ENCODE measurements around the gene ACOT8.
"Not testable (repeated sequence)": the region's sequence is repeated elsewhere in the genome, so short reads cannot be mapped to it uniquely, and the experiment has no call there.

Gene ACOT8

GRCh38 chr20:45888681-45889080, 31.5 kb upstream of the ACOT8 start:
- peaks cover 31% of the 10 kb centered on the region for H4K20me1 ChIP-seq
- H3K4me2 ChIP-seq = peak overlapping the region; percentile 100; the same call in 1 of the 2 replicates
- H3K27me3 ChIP-seq = no peaks in the 10 kb centered on the region
- no peak overlapping the region for H3K4me3 ChIP-seq
- H3K36me3 ChIP-seq = peaks cover 57% of the 10 kb centered on the region
- no peak overlapping the region for H3K27ac ChIP-seq
- H3K9me3 ChIP-seq = no peaks in the 10 kb centered on the region
- no peak for TF ChIP-seq Cebpa-rat (IDR thresholded peaks at IDR 0.05)
- peaks cover 51% of the 10 kb centered on the region for H3K4me1 ChIP-seq
- H3K9ac ChIP-seq = no peak overlapping the region; the same call in 1 of the 2 replicates

GRCh38 chr20:45887346-45887715, 30.1 kb upstream of the ACOT8 start, which contains the start of gene SPATA25:
SPATA25 (minus strand) TSS chr20:45887622; CDS start chr20:45887590, 32 bp downstream.
- Histone ChIP-seq H3K27me3 (no peaks in the 10 kb centered on the region), H3K27ac (no peak within 1 kb of the TSS), H4K20me1 (peaks cover 45% of the 10 kb centered on the region), H3K4me1 (peaks cover 47% of the 10 kb centered on the region), H3K9ac (no peak within 1 kb of the TSS), H3K4me2 (peak within 1 kb of the TSS; percentile 100; the same call in 1 of the 2 replicates), H3K9me3 (no peaks in the 10 kb centered on the region), H3K36me3 (peaks cover 59% of the 10 kb centered on the region), H3K4me3 (no peak within 1 kb of the TSS)
- TF ChIP-seq Cebpa-rat (IDR thresholded peaks at IDR 0.05) = no peak

- Histone ChIP-seq H3K9me3 (no peaks in the 10 kb centered on the region), H3K4me1 (peaks cover 47% of the 10 kb centered on the region), H3K36me3 (peaks cover 61% of the 10 kb centered on the region), H3K4me3 (no peak overlapping the region), H3K27ac (no peak overlapping the region), H4K20me1 (peaks cover 42% of the 10 kb centered on the region), H3K27me3 (no peaks in the 10 kb centered on the region), H3K9ac (no peak overlapping the region), H3K4me2 (no peak overlapping the region)
- TF ChIP-seq Cebpa-rat (IDR thresholded peaks at IDR 0.05) = no peak
Observed at GRCh38 chr20:45886590-45887345, 29.6 kb upstream of the ACOT8 start.

DNA sequence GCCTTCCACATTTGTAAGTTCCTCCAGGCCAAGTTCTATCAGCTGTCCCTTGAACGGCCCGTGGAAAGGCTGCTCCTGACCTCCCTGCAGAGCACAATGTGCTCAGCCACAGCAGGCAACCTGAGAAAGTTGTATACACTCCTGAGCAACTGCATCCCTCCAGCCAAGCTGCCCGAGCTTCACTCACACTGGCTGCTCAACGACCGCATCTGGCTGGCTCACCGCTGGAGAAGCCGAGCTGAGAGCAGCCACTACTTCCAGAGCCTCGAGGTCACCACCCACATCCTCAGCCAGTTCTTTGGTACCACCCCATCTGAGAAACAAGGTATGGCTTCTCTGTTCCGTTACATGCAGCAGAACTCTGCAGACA, 25.9 kb upstream of the ACOT8 start:
- no peak for TF ChIP-seq Cebpa-rat (IDR thresholded peaks at IDR 0.05)
- Histone ChIP-seq H3K27ac (no peak overlapping the region), H3K4me2 (no peak overlapping the region), H3K36me3 (peaks cover 76% of the 10 kb centered on the region), H3K9ac (no peak overlapping the region), H3K4me1 (peaks cover 28% of the 10 kb centered on the region), H3K27me3 (no peaks in the 10 kb centered on the region), H3K4me3 (no peak overlapping the region), H4K20me1 (peaks cover 38% of the 10 kb centered on the region), H3K9me3 (no peaks in the 10 kb centered on the region)

- Histone ChIP-seq H3K27me3 (no peaks in the 10 kb centered on the region), H3K4me2 (no peak overlapping the region; the same call in 1 of the 2 replicates), H3K9me3 (no peaks in the 10 kb centered on the region), H3K36me3 (peaks cover 80% of the 10 kb centered on the region), H3K9ac (0 out of 2 replicates have a peak overlapping the region, but pooled peaks have one; percentile 14), H4K20me1 (peaks cover 43% of the 10 kb centered on the region), H3K4me3 (no peak overlapping the region), H3K4me1 (peaks cover 28% of the 10 kb centered on the region), H3K27ac (no peak overlapping the region)
- no peak for TF ChIP-seq Cebpa-rat (IDR thresholded peaks at IDR 0.05)
Observed at GRCh38 chr20:45882469-45883099, 25.4 kb upstream of the ACOT8 start.

DNA sequence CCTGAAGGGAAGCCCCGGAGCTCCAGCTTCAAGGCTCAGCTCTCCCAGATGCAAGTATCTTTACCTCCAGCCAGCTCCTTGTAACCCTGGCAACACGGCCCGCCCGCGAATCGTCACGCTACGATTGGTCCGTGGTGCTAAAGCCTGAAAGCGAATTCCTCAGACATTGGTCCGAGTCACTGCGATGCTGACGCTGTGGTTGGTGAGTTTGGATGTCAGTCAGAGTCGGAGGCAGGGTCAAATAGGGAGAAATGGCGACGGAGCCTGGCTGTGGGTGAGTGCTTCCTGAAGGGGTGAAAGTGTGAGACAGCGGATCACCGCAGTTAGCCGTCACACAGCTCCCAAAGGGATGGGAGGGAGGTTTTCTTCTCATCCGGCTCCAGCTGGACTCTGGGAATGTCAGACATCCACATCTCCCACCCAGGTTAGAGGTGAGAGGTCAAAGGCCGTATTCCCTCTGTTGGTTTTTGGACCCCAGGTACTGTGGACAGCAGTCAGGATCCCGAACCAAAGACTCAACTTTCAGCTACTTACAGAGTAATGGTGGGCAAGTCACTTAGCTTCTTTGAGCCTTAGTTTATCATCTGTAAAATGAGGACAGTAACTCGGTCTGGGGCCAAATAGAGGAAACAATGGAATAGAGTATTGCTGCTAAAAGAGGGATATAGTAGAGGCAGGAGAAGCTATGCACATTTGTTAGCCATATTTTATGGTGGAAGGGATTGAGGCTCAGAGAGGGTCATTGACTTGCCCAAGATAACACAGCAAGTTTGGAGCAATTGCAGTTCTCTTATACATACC, 24.0 kb upstream of the ACOT8 start, which contains the start of gene ZSWIM1:
TSS of gene ZSWIM1 (plus strand) at position 240 of the 801 bp plus-strand sequence. CDS start 1,366 bp downstream, outside the sequence.
- Histone ChIP-seq H3K27me3 (no peaks in the 10 kb centered on the region), H3K36me3 (peaks cover 80% of the 10 kb centered on the region), H3K4me3 (peak within 1 kb of the TSS; percentile 73), H3K4me2 (peak within 1 kb of the TSS; percentile 88), H4K20me1 (peaks cover 39% of the 10 kb centered on the region), H3K9me3 (no peaks in the 10 kb centered on the region), H3K4me1 (peaks cover 28% of the 10 kb centered on the region), H3K27ac (peak within 1 kb of the TSS; percentile 84), H3K9ac (peak within 1 kb of the TSS; percentile 84)
- TF ChIP-seq Cebpa-rat (IDR thresholded peaks at IDR 0.05) = no peak

DNA sequence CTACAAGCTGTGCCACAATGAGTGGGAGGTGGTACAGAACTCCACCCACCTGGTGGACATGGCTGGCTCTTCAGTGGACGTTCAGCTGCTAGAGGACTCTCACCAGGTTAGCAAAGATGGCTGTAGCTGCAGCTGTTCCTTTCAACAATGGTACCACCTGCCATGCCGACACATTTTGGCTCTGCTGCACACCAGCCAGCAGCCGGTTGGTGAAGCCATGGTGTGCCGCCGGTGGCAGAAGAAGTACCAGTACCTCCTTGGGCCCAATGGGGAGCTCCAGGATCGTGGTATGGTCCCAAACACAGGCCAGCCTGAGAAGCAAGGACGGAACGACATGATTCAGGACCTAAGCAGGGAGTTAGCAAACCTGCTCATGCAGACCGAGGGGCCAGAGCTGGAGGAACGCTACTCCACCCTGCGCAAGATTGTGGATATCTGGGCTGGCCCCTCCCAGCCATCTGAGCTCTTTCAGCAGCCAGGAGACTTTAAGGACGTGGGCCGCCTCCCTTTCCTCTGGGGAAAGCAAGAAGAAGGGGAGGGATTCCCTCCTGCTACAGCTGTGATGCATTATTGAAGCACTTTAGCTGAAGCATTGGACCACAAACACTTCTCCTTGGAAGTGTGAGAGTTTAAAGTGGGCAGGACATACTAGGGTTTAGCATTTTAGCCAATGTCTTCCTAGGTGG, 21.0 kb upstream of the ACOT8 start:
- Histone ChIP-seq H3K4me2 (no peak overlapping the region), H3K36me3 (peaks cover 51% of the 10 kb centered on the region), H4K20me1 (peaks cover 21% of the 10 kb centered on the region; the same call in 1 of the 2 replicates), H3K27ac (no peak overlapping the region), H3K9ac (no peak overlapping the region), H3K27me3 (no peaks in the 10 kb centered on the region), H3K4me1 (peaks cover 18% of the 10 kb centered on the region), H3K4me3 (no peak overlapping the region), H3K9me3 (no peaks in the 10 kb centered on the region)
- TF ChIP-seq Cebpa-rat (IDR thresholded peaks at IDR 0.05) = no peak

DNA sequence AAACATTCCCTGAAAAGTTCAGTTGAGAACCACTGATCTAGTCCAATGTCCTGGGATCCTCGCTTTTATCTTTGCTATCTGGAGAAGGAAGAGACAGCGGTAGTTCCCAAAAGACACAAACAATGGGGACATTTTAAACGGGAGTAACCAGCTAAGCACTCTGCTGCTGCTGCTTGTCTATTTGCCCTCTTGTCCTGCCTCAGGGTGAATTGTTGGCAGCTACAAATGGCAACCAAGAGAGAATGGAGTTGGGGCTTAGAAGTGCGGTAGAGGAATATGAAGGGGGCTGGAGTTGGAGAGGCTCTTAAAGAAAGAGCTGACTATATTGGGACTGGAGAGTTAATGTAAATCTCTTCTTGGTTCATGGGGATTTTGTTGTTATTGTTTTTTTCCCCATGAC, 17.4 kb upstream of the ACOT8 start:
- no peak overlapping the region for H3K27ac ChIP-seq
- no peak overlapping the region for H3K4me2 ChIP-seq
- H3K9me3 ChIP-seq = no peaks in the 10 kb centered on the region
- no peak for TF ChIP-seq Cebpa-rat (IDR thresholded peaks at IDR 0.05)
- no peak overlapping the region for H3K9ac ChIP-seq
- H3K27me3 ChIP-seq = no peaks in the 10 kb centered on the region
- no peak overlapping the region for H3K4me3 ChIP-seq
- H3K4me1 ChIP-seq = no peaks in the 10 kb centered on the region
- H3K36me3 ChIP-seq = peaks cover 44% of the 10 kb centered on the region
- 0 out of 2 replicates have a peak, but pooled peaks cover 11% of the 10 kb centered on the region for H4K20me1 ChIP-seq

GRCh38 chr20:45874104-45874481, 16.9 kb upstream of the ACOT8 start:
- not testable (repeated sequence) for H3K27me3 ChIP-seq, H3K27ac ChIP-seq, H3K4me3 ChIP-seq, H3K4me1 ChIP-seq, H3K9ac ChIP-seq, H3K4me2 ChIP-seq, H3K9me3 ChIP-seq
- H3K36me3 ChIP-seq = peaks cover 44% of the 10 kb centered on the region
- H4K20me1 ChIP-seq = 0 out of 2 replicates have a peak, but pooled peaks cover 11% of the 10 kb centered on the region

All from BLaER1 (cell line).